MM.1S (cell line): ENCODE measurements around the gene TMED5.

Experiments
- DNase-seq: peaks from one replicate; pipeline ENCODE4 v3.0.0-alpha.2; 2015
- H2AFZ ChIP-seq: fragments of 300-600 bp; sonication (generic); 2 replicates; pipeline ENCODE4 v1.6.0; 2016; ENCODE audit warnings: antibody characterized with exemption, low read length
- H3F3A ChIP-seq: fragments of 300-600 bp; sonication (generic); 2 replicates; pipeline ENCODE4 v1.6.1; 2016; ENCODE audit warnings: mild to moderate bottlenecking, antibody characterized with exemption, low read length, moderate library complexity, mixed read lengths; ENCODE audit not compliant: insufficient read depth
- H3K27ac ChIP-seq: fragments of 300-600 bp; sonication (generic); 2 replicates; pipeline ENCODE4 v1.5.1; 2016; ENCODE audit warnings: mild to moderate bottlenecking, low read length
- H3K27me3 ChIP-seq: fragments of 300-600 bp; sonication (generic); replicated peaks from 2 replicates; pipeline ENCODE4 v1.6.0; 2016; ENCODE audit warnings: low read length; ENCODE audit not compliant: insufficient read depth
- H3K36me3 ChIP-seq: fragments of 300-600 bp; sonication (generic); replicated peaks from 2 replicates; pipeline ENCODE4 v1.6.1; 2016; ENCODE audit warnings: mild to moderate bottlenecking, low read length, mixed read lengths; ENCODE audit not compliant: insufficient read depth
- H3K4me1 ChIP-seq: fragments of 300-600 bp; sonication (generic); 2 replicates; pipeline ENCODE4 v1.6.1; 2016; ENCODE audit warnings: low read length, mixed read lengths
- H3K4me2 ChIP-seq: fragments of 300-600 bp; sonication (generic); 2 replicates; pipeline ENCODE4 v1.6.0; 2016; ENCODE audit warnings: low read depth, low read length
- H3K4me3 ChIP-seq: fragments of 300-600 bp; sonication (generic); 2 replicates; pipeline ENCODE4 v1.5.1; 2016; ENCODE audit warnings: low read length, mixed read lengths
- H3K79me2 ChIP-seq: fragments of 300-600 bp; sonication (generic); 2 replicates; pipeline ENCODE4 v1.6.1; 2016; ENCODE audit warnings: mixed run types, low read length, mixed read lengths
- H3K9ac ChIP-seq: fragments of 300-600 bp; sonication (generic); 2 replicates; pipeline ENCODE4 v1.6.1; 2016; ENCODE audit warnings: low read length, mixed read lengths
- H3K9me2 ChIP-seq: fragments of 300-600 bp; sonication (generic); replicated peaks from 2 replicates; pipeline ENCODE4 v1.6.1; 2016; ENCODE audit warnings: mild to moderate bottlenecking, low read length, mixed read lengths; ENCODE audit not compliant: insufficient read depth
- H3K9me3 ChIP-seq: fragments of 300-600 bp; sonication (generic); replicated peaks from 2 replicates; pipeline ENCODE4 v1.6.1; 2016; ENCODE audit warnings: mild to moderate bottlenecking, low read length, mixed read lengths; ENCODE audit not compliant: insufficient read depth
- H4K20me1 ChIP-seq: fragments of 300-600 bp; sonication (generic); 2 replicates; pipeline ENCODE4 v1.6.1; 2016; ENCODE audit warnings: mild to moderate bottlenecking, low read length, moderate library complexity, mixed read lengths; ENCODE audit not compliant: insufficient read depth
- EZH2 ChIP-seq: fragments of 300-600 bp; sonication (generic); optimal IDR thresholded peaks from 2 replicates; pipeline ENCODE3; 2017; ENCODE audit warnings: low read depth, mild to moderate bottlenecking, antibody characterized with exemption, low read length, mixed read lengths
- EZH2phosphoT487 ChIP-seq: fragments of 300-600 bp; sonication (generic); IDR thresholded peaks from 2 replicates; pipeline ENCODE4 v1.6.1; 2018; ENCODE audit warnings: antibody characterized with exemption, low read length
- TF ChIP-seq, protein P1 (sequence below): fragments of 300-600 bp; sonication (generic); IDR thresholded peaks from 2 replicates; pipeline ENCODE4 v1.5.1; 2016; ENCODE audit warnings: antibody characterized with exemption, low read length, mixed read lengths

The TMED5 gene

GRCh38 chr1:93114391-93114790 is 65.8 kb downstream of the TMED5 start:
- Histone ChIP-seq H3K36me3 (no peaks in the 10 kb centered on the region; the same call in 1 of the 2 replicates), H2AFZ (no peak overlapping the region), H3K4me1 (peaks cover 10% of the 10 kb centered on the region; the same call in 1 of the 2 replicates), H3K27ac (no peak overlapping the region), H3K4me2 (no peak overlapping the region), H3K79me2 (peaks cover 35% of the 10 kb centered on the region), H3K9me2 (no peaks in the 10 kb centered on the region), H3K4me3 (no peak overlapping the region), H3F3A (peaks cover 3% of the 10 kb centered on the region; the same call in 1 of the 2 replicates), H3K9me3 (no peaks in the 10 kb centered on the region), H3K9ac (no peak overlapping the region), H3K27me3 (no peaks in the 10 kb centered on the region), H4K20me1 (no peaks in the 10 kb centered on the region)
- DNase-seq, result no peak
- TF ChIP-seq, protein P1, sequence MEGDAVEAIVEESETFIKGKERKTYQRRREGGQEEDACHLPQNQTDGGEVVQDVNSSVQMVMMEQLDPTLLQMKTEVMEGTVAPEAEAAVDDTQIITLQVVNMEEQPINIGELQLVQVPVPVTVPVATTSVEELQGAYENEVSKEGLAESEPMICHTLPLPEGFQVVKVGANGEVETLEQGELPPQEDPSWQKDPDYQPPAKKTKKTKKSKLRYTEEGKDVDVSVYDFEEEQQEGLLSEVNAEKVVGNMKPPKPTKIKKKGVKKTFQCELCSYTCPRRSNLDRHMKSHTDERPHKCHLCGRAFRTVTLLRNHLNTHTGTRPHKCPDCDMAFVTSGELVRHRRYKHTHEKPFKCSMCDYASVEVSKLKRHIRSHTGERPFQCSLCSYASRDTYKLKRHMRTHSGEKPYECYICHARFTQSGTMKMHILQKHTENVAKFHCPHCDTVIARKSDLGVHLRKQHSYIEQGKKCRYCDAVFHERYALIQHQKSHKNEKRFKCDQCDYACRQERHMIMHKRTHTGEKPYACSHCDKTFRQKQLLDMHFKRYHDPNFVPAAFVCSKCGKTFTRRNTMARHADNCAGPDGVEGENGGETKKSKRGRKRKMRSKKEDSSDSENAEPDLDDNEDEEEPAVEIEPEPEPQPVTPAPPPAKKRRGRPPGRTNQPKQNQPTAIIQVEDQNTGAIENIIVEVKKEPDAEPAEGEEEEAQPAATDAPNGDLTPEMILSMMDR, result no peak
- TF ChIP-seq EZH2phosphoT487 (no peak), EZH2 (no peak)

DNA sequence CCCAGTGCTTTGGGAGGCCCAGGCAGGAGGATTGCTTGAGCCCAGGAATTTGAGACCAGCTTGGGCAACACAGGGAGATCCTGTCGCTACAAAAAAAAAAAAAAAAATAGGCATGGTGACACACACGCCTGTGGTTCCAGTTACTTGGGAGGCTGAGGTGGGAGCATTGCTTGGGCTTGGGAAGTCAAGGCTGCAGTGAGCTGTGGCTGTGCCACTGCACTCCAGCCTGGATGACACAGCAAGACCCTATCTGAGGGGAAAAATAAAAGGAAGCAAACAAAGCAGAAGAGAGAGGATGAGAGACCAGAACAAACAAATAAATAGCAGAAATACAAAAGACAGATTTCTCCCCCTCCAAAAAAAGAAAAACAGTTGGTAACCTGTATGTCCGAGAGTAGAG is 67.1 kb downstream of the TMED5 start:
- peaks cover 47% of the 10 kb centered on the region for H3K79me2 ChIP-seq
- no peaks in the 10 kb centered on the region for H3K9me3 ChIP-seq
- no peaks in the 10 kb centered on the region for H3K9me2 ChIP-seq
- H3F3A ChIP-seq, result 0 out of 2 replicates have a peak, but pooled peaks cover 3% of the 10 kb centered on the region
- no peaks in the 10 kb centered on the region for H3K27me3 ChIP-seq
- no peak overlapping the region for H3K9ac ChIP-seq
- no peak overlapping the region for H3K4me3 ChIP-seq
- H3K36me3 ChIP-seq, result no peaks in the 10 kb centered on the region; the same call in 1 of the 2 replicates
- TF ChIP-seq, protein P1, result no peak
- TF ChIP-seq EZH2phosphoT487, result no peak
- TF ChIP-seq EZH2, result no peak
- no peak overlapping the region for H3K4me2 ChIP-seq
- no peak for DNase-seq
- H4K20me1 ChIP-seq, result no peaks in the 10 kb centered on the region
- H3K4me1 ChIP-seq, result peaks cover 10% of the 10 kb centered on the region; the same call in 1 of the 2 replicates
- H2AFZ ChIP-seq, result no peak overlapping the region
- no peak overlapping the region for H3K27ac ChIP-seq

GRCh38 chr1:93111561-93111960 is 68.7 kb downstream of the TMED5 start:
- Histone ChIP-seq H2AFZ (no peak overlapping the region), H3K27me3 (no peaks in the 10 kb centered on the region), H3K9ac (no peak overlapping the region), H3K79me2 (peaks cover 61% of the 10 kb centered on the region), H3K9me3 (no peaks in the 10 kb centered on the region), H4K20me1 (no peaks in the 10 kb centered on the region), H3K4me3 (peak overlapping the region; percentile 20; the same call in 1 of the 2 replicates), H3K27ac (peak overlapping the region; percentile 8; the same call in 1 of the 2 replicates), H3K4me2 (peak overlapping the region; percentile 59; the same call in 1 of the 2 replicates), H3K9me2 (no peaks in the 10 kb centered on the region), H3K36me3 (no peaks in the 10 kb centered on the region; the same call in 1 of the 2 replicates), H3K4me1 (peaks cover 10% of the 10 kb centered on the region; the same call in 1 of the 2 replicates), H3F3A (0 out of 2 replicates have a peak, but pooled peaks cover 3% of the 10 kb centered on the region)
- TF ChIP-seq, protein P1, result no peak
- TF ChIP-seq EZH2, result no peak
- no peak for DNase-seq
